ENCODE data around the gene RAPGEF6. TPM values are rescaled to one million over a fixed set of nuclear protein-coding genes. Genes with fewer than 3 reads are reported as not detected.

RAPGEF6 gene, protein sequence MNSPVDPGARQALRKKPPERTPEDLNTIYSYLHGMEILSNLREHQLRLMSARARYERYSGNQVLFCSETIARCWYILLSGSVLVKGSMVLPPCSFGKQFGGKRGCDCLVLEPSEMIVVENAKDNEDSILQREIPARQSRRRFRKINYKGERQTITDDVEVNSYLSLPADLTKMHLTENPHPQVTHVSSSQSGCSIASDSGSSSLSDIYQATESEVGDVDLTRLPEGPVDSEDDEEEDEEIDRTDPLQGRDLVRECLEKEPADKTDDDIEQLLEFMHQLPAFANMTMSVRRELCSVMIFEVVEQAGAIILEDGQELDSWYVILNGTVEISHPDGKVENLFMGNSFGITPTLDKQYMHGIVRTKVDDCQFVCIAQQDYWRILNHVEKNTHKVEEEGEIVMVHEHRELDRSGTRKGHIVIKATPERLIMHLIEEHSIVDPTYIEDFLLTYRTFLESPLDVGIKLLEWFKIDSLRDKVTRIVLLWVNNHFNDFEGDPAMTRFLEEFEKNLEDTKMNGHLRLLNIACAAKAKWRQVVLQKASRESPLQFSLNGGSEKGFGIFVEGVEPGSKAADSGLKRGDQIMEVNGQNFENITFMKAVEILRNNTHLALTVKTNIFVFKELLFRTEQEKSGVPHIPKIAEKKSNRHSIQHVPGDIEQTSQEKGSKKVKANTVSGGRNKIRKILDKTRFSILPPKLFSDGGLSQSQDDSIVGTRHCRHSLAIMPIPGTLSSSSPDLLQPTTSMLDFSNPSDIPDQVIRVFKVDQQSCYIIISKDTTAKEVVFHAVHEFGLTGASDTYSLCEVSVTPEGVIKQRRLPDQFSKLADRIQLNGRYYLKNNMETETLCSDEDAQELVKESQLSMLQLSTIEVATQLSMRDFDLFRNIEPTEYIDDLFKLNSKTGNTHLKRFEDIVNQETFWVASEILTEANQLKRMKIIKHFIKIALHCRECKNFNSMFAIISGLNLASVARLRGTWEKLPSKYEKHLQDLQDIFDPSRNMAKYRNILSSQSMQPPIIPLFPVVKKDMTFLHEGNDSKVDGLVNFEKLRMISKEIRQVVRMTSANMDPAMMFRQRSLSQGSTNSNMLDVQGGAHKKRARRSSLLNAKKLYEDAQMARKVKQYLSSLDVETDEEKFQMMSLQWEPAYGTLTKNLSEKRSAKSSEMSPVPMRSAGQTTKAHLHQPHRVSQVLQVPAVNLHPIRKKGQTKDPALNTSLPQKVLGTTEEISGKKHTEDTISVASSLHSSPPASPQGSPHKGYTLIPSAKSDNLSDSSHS (N-terminal part only)
- total RNA-seq, result 10 to 100 TPM; 21.8 to 56.3 (median 31.5) TPM

DNA sequence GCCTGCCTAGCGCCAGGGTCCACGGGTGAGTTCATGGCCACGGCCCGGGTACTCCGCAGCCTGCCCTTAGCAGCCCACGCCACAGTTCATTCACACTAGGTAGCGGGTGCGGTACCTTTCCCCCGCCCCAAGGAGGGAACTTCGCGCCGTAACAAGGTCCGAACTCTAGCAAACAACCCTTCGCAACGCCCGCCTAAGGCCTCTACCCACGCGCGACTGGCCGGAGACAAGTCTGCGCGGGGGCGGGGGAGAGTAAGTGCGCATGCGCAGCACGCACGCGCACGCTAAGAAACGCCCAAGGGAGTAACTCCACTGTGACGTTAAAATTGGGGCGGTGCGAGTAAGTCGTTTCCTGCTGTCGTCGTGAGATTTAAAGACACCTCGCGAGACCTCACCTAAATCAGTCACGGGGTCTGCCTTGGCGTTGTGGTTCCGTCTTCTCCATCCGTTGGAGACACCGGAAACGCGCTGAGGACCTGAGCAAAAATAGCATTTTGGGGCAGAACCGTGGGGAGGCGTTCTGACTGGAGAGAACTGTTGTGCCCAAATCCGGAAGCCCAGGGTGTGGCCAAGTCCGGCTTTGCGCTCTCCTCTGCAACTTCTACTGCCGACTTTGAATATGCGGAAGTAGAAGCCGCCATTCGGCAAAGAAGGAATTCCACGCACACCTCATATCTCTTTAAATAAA lies at the start of gene RAPGEF6:
RAPGEF6 (minus strand) TSS at position 234 of the 688 bp plus-strand sequence; CDS start at position 35, 199 bp downstream.
- intact Hi-C loops (cut with DNase I; ENCODE audit: low total_unique reads), result loop anchor here (10.0 kb wide), 1 partner anchor 160 kb away; the partner anchor contains the start of gene FNIP1
- Histone ChIP-seq H3K27me3 (no peaks in the 10 kb centered on the region), H3K4me3 (peak within 1 kb of the TSS; percentile 84 to 93 (median 87)), H3K4me1 (peaks cover 0 to 14% of the 10 kb centered on the region in 2 donors), H3K36me3 (no peaks in the 10 kb centered on the region), H3K9me3 (no peaks in the 10 kb centered on the region), H3K27ac (peak within 1 kb of the TSS; percentile 96 to 99)
- TF ChIP-seq POLR2AphosphoS5 (IDR thresholded peaks at IDR 0.05), result peak; percentile 76 to 95 (median 84)
- peak in 1 of 3 donors; percentile 2 for TF ChIP-seq CTCF (IDR thresholded peaks at IDR 0.05)
- TF ChIP-seq POLR2A (IDR thresholded peaks at IDR 0.05), result peak; percentile 60
- DNase-seq (ENCODE audit: low spot score in 2 of 2), result peak; percentile 95 to 99

DNA sequence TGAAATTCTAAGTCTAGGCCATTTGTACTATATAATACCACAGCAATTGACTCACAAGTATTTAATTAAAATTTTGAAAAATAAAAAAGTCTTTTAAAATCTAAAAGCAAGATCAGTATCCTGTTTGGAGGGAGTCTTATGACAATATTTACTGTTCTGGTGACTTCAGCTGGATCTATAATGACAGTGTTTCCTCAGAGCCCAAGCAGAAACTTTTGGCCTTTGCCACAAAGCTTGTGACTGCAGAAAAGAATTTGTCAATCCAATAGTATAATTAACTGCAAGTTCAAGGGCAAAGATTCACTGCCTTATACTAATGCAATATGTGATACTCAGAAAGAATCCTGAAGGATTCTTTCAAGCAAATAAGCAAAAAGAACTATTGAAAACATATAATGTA lies 49.6 kb upstream of the RAPGEF6 start:
- no peak for TF ChIP-seq CTCF (IDR thresholded peaks at IDR 0.05)
- TF ChIP-seq POLR2AphosphoS5 (IDR thresholded peaks at IDR 0.05), result no peak
- TF ChIP-seq POLR2A (IDR thresholded peaks at IDR 0.05), result no peak
- intact Hi-C loops (cut with DNase I; ENCODE audit: low total_unique reads), result no loop called here
- Histone ChIP-seq H3K27ac (no peak overlapping the region), H3K27me3 (no peaks in the 10 kb centered on the region), H3K4me3 (no peak overlapping the region), H3K36me3 (no peaks in the 10 kb centered on the region), H3K4me1 (peaks cover 0 to 6% of the 10 kb centered on the region in 2 donors), H3K9me3 (no peaks in the 10 kb centered on the region)
- DNase-seq (ENCODE audit: low spot score in 2 of 2), result no peak

- H3K9me3 ChIP-seq, result no peaks in the 10 kb centered on the region
- H3K4me3 ChIP-seq, result no peak overlapping the region
- H3K36me3 ChIP-seq, result no peaks in the 10 kb centered on the region
- no peak overlapping the region for H3K27ac ChIP-seq
- peaks cover 0 to 6% of the 10 kb centered on the region in 2 donors for H3K4me1 ChIP-seq
- no peak for DNase-seq (ENCODE audit: low spot score in 2 of 2)
- no peak for TF ChIP-seq POLR2AphosphoS5 (IDR thresholded peaks at IDR 0.05)
- no peak for TF ChIP-seq POLR2A (IDR thresholded peaks at IDR 0.05)
- TF ChIP-seq CTCF (IDR thresholded peaks at IDR 0.05), result no peak
- intact Hi-C loops (cut with DNase I; ENCODE audit: low total_unique reads), result no loop called here
- no peaks in the 10 kb centered on the region for H3K27me3 ChIP-seq
These were observed 49.0 kb upstream of the RAPGEF6 start for GRCh38 chr5:131684051-131684450.

DNA sequence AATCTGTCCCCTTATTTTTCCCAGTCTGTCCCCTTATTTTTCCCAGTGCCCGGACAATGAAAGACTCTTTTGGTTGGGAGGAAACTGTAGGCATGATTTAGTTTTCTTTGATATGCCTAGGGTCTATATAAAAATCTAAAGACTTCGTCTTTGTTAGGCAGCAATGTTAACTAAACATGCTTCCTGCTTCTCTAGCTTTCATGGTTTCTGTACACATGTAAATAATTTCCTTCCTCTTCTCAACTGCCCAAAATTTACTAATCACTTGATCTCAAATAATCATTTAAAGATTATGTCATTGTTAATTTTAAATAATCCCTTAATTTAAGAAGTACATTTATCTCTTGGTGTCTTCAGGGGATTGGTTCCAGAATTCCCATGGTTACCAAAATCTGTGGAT lies 47.8 kb upstream of the RAPGEF6 start:
- peaks cover 0 to 6% of the 10 kb centered on the region in 2 donors for H3K4me1 ChIP-seq
- no peak for DNase-seq (ENCODE audit: low spot score in 2 of 2)
- H3K4me3 ChIP-seq, result no peak overlapping the region
- intact Hi-C loops (cut with DNase I; ENCODE audit: low total_unique reads), result no loop called here
- no peak overlapping the region for H3K27ac ChIP-seq
- H3K27me3 ChIP-seq, result no peaks in the 10 kb centered on the region
- no peaks in the 10 kb centered on the region for H3K36me3 ChIP-seq
- no peak for TF ChIP-seq POLR2A (IDR thresholded peaks at IDR 0.05)
- H3K9me3 ChIP-seq, result no peaks in the 10 kb centered on the region

DNA sequence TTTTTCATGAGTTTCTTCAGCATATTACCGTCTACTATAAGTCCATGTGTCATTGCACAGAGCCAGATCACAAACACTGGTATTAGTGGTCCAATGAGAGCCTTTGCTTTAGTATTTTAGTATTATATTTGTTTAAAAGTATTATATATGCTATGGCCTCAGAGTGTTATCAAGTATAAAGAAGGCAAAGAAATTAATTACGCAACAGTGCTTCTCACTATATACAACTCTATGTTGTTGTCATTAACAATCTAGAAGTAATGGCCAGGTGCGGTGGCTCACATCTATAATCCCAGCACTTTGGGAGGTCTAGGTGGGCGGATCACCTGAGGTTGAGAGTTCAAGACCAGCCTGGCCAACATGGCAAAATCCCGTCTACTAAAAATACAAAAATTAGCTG lies 47.1 kb upstream of the RAPGEF6 start:
- Histone ChIP-seq H3K4me3 (no peak overlapping the region), H3K9me3 (no peaks in the 10 kb centered on the region), H3K4me1 (peaks cover 0 to 6% of the 10 kb centered on the region in 2 donors), H3K36me3 (no peaks in the 10 kb centered on the region), H3K27ac (no peak overlapping the region), H3K27me3 (no peaks in the 10 kb centered on the region)
- intact Hi-C loops (cut with DNase I; ENCODE audit: low total_unique reads), result no loop called here
- DNase-seq (ENCODE audit: low spot score in 2 of 2), result no peak
- no peak for TF ChIP-seq CTCF (IDR thresholded peaks at IDR 0.05)
- TF ChIP-seq POLR2AphosphoS5 (IDR thresholded peaks at IDR 0.05), result no peak
